ENCODE measurements around the gene TANC1.
A peak's percentile ranks its signal among the peaks of the same experiment; 100 is the strongest.

The TANC1 gene

GRCh38 chr2:159118115-159118858 lies 149.8 kb downstream of the TANC1 start:
- in situ Hi-C loops (cut with HindIII; ENCODE audit: low pct_unique_long_range_greater_than_20kb, low sequenced_read_pairs): no loop called here
- DNase-seq (ENCODE audit: low read depth in 1 of 2, low spot score in 1 of 2): peak; percentile 7 to 84
- no peak for TF ChIP-seq JUND (IDR thresholded peaks at IDR 0.05; ENCODE audit: low read depth)

- in situ Hi-C loops (cut with HindIII; ENCODE audit: low pct_unique_long_range_greater_than_20kb, low sequenced_read_pairs): no loop called here
- no peak for TF ChIP-seq JUND (IDR thresholded peaks at IDR 0.05; ENCODE audit: low read depth)
- no peak for DNase-seq (ENCODE audit: low read depth in 1 of 2, low spot score in 1 of 2)
Observed at GRCh38 chr2:159118859-159119500, 150.5 kb downstream of the TANC1 start.

GRCh38 chr2:159119652-159120257 lies 151.3 kb downstream of the TANC1 start:
- in situ Hi-C loops (cut with HindIII; ENCODE audit: low pct_unique_long_range_greater_than_20kb, low sequenced_read_pairs): no loop called here

GRCh38 chr2:159123786-159124185 lies 155.3 kb downstream of the TANC1 start:
- TF ChIP-seq JUND (IDR thresholded peaks at IDR 0.05; ENCODE audit: low read depth): no peak
- in situ Hi-C loops (cut with HindIII; ENCODE audit: low pct_unique_long_range_greater_than_20kb, low sequenced_read_pairs): no loop called here
- DNase-seq (ENCODE audit: low read depth in 1 of 2, low spot score in 1 of 2): no peak

More at GRCh38 chr2:159119652-159120257, 151.3 kb downstream of the TANC1 start:
- DNase-seq (ENCODE audit: low read depth in 1 of 2, low spot score in 1 of 2): no peak
- no peak for TF ChIP-seq JUND (IDR thresholded peaks at IDR 0.05; ENCODE audit: low read depth)

- in situ Hi-C loops (cut with HindIII; ENCODE audit: low pct_unique_long_range_greater_than_20kb, low sequenced_read_pairs): no loop called here
- no peak for TF ChIP-seq JUND (IDR thresholded peaks at IDR 0.05; ENCODE audit: low read depth)
- no peak for DNase-seq (ENCODE audit: low read depth in 1 of 2, low spot score in 1 of 2)
Observed at GRCh38 chr2:159124441-159124911, 156.0 kb downstream of the TANC1 start.

GRCh38 chr2:159124931-159125467 lies 156.6 kb downstream of the TANC1 start:
- no peak for DNase-seq (ENCODE audit: low read depth in 1 of 2, low spot score in 1 of 2)
- in situ Hi-C loops (cut with HindIII; ENCODE audit: low pct_unique_long_range_greater_than_20kb, low sequenced_read_pairs): no loop called here
- no peak for TF ChIP-seq JUND (IDR thresholded peaks at IDR 0.05; ENCODE audit: low read depth)

GRCh38 chr2:159125858-159126257 lies 157.4 kb downstream of the TANC1 start:
- no peak for DNase-seq (ENCODE audit: low read depth in 1 of 2, low spot score in 1 of 2)
- TF ChIP-seq JUND (IDR thresholded peaks at IDR 0.05; ENCODE audit: low read depth): no peak
- in situ Hi-C loops (cut with HindIII; ENCODE audit: low pct_unique_long_range_greater_than_20kb, low sequenced_read_pairs): no loop called here

- DNase-seq (ENCODE audit: low read depth in 1 of 2, low spot score in 1 of 2): no peak
- in situ Hi-C loops (cut with HindIII; ENCODE audit: low pct_unique_long_range_greater_than_20kb, low sequenced_read_pairs): no loop called here
- no peak for TF ChIP-seq JUND (IDR thresholded peaks at IDR 0.05; ENCODE audit: low read depth)
Observed at GRCh38 chr2:159126432-159127022, 158.1 kb downstream of the TANC1 start.

GRCh38 chr2:159128191-159128590 lies 159.8 kb downstream of the TANC1 start:
- no peak for DNase-seq (ENCODE audit: low read depth in 1 of 2, low spot score in 1 of 2)
- TF ChIP-seq JUND (IDR thresholded peaks at IDR 0.05; ENCODE audit: low read depth): no peak
- in situ Hi-C loops (cut with HindIII; ENCODE audit: low pct_unique_long_range_greater_than_20kb, low sequenced_read_pairs): no loop called here

GRCh38 chr2:159129269-159129668 lies 160.8 kb downstream of the TANC1 start:
- in situ Hi-C loops (cut with HindIII; ENCODE audit: low pct_unique_long_range_greater_than_20kb, low sequenced_read_pairs): no loop called here
- DNase-seq (ENCODE audit: low read depth in 1 of 2, low spot score in 1 of 2): no peak
- TF ChIP-seq JUND (IDR thresholded peaks at IDR 0.05; ENCODE audit: low read depth): no peak

GRCh38 chr2:159129824-159130223 lies 161.4 kb downstream of the TANC1 start:
- no peak for DNase-seq (ENCODE audit: low read depth in 1 of 2, low spot score in 1 of 2)
- in situ Hi-C loops (cut with HindIII; ENCODE audit: low pct_unique_long_range_greater_than_20kb, low sequenced_read_pairs): no loop called here
- no peak for TF ChIP-seq JUND (IDR thresholded peaks at IDR 0.05; ENCODE audit: low read depth)

- no peak for TF ChIP-seq JUND (IDR thresholded peaks at IDR 0.05; ENCODE audit: low read depth)
- DNase-seq (ENCODE audit: low read depth in 1 of 2, low spot score in 1 of 2): no peak
- in situ Hi-C loops (cut with HindIII; ENCODE audit: low pct_unique_long_range_greater_than_20kb, low sequenced_read_pairs): no loop called here
Observed at GRCh38 chr2:159130302-159130701, 161.9 kb downstream of the TANC1 start.

Data from T47D (cell line).